ENCODE measurements around the gene SHROOM1.
"Not testable (repeated sequence)": the region's sequence is repeated elsewhere in the genome, so short reads cannot be mapped to it uniquely, and the experiment has no call there.

Gene SHROOM1, protein sequence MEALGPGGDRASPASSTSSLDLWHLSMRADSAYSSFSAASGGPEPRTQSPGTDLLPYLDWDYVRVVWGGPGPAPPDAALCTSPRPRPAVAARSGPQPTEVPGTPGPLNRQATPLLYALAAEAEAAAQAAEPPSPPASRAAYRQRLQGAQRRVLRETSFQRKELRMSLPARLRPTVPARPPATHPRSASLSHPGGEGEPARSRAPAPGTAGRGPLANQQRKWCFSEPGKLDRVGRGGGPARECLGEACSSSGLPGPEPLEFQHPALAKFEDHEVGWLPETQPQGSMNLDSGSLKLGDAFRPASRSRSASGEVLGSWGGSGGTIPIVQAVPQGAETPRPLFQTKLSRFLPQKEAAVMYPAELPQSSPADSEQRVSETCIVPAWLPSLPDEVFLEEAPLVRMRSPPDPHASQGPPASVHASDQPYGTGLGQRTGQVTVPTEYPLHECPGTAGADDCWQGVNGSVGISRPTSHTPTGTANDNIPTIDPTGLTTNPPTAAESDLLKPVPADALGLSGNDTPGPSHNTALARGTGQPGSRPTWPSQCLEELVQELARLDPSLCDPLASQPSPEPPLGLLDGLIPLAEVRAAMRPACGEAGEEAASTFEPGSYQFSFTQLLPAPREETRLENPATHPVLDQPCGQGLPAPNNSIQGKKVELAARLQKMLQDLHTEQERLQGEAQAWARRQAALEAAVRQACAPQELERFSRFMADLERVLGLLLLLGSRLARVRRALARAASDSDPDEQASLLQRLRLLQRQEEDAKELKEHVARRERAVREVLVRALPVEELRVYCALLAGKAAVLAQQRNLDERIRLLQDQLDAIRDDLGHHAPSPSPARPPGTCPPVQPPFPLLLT

DNA sequence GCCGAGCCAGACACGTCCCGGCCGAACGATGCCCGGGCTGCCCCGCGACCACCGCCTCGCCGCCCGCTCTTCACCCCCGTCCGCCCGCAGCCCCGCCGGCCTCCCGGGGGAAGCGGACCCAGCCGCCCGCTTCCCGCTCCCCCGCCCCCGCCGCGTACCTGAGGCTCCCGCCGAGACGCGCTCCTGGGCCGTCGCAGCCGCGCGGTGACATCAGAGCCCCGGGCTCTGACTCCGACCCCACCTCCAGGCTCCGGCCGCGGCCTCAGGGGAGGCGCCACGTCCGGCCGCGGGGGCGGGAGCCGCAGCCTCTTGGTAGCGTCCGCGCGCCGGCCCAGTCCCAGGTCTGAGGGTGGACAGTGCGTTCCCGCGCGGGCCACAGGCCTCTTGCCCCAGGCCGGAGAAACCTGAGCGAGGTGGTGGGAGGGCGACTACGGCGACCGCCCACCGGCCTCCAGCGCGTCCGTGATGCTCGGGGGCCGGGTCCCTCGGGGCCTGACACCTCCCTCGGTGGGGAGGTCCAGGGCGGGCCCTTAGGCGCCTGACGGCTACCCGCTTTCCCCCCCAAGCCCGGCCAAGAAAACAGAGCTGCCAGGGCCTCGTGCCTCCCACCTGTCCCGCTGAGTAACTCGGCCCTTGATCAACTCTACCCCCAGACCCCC lies at the start of gene SHROOM1:
SHROOM1 (minus strand) TSS at position 212 of the 659 bp plus-strand sequence. CDS start 4,507 bp downstream, outside the sequence.
- DNase-seq = no peak

DNA sequence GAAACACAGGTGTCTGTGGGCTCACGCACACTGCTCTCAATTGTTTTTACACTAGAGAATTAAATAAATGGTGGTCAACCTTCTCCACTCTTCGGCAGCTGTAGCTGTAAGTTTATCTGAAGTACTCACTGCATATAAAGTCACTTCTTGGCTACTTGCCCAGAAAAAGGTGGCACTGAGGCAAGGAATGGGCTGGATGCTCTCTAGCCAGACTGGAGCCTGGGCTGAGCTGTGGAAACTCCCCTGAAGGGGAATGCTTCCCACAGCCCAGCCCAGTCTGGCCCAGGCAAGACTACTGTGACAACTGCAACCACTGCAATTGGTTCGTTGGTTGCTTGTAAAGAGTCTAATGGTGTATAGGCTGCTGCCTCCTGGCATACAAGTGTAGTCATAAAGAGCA lies 47.5 kb upstream of the SHROOM1 start:
- DNase-seq = no peak

DNA sequence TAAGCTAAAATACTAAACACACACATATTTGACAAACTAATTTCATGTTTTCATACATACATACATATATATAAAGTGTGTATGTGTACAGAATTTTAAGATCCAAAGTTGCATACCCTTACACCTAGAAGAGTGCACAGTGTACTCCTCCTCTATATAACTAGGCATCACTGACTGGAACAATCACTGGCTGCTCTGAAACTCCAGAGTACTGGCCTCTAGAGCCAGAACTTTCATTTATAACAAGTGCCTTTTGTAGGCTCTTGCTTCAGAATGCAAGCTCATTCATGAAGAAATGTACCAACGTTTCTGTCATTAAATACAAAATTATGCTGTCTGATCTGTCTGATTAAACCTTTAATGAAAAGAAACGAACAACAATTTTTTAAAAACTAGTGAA lies 47.0 kb upstream of the SHROOM1 start:
- no peak for DNase-seq

DNA sequence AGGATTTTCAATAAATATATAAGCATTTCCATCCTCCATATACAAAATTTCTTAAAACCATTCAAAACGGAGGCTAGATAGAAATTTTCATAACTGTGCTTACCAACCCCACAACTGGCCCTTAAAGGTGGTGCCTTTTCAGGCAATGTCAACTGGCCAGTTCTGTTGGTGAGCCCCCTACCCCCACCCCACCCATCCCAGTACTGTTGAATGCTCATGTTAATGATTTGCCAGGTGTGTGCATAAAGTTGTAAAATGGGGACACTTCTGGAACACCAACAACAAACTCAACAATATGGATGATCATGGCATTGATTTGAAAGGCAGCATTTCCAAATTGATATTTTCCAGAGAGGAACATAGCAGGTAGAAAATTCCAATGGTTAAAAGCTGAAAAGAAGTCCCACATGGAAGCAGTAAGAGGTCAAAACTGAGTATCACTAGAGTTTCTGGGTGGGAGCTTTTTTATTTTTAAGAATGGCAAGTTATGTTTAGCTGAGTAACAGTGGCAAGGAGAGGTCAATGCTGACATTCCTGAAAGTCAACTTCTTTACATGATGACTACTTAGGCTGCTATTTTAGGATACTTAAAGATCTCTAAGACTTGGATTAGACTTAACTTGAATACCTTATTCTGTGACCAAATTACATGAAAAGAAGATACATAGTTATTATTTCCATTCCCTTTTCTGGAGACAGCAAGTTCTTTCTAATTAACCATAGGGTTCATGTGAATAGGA lies 45.7 kb upstream of the SHROOM1 start:
- DNase-seq = no peak

DNA sequence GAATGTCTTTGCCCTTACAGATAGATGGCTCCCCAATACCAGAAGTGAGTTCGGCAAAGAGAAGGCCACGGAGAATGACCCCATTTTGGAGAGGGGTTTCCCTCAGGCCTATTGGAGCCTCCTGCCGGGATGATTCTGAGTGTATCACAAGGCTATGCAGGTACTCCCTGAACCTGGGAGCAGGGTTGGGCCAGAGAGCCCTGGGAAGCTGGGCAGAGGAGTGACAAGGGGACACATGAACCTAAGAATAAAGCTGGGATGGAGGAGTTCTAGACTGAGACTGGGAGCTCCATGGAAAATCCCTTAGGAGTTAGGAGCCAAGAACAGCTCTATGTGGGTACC lies 43.5 kb upstream of the SHROOM1 start:
- DNase-seq = no peak

DNA sequence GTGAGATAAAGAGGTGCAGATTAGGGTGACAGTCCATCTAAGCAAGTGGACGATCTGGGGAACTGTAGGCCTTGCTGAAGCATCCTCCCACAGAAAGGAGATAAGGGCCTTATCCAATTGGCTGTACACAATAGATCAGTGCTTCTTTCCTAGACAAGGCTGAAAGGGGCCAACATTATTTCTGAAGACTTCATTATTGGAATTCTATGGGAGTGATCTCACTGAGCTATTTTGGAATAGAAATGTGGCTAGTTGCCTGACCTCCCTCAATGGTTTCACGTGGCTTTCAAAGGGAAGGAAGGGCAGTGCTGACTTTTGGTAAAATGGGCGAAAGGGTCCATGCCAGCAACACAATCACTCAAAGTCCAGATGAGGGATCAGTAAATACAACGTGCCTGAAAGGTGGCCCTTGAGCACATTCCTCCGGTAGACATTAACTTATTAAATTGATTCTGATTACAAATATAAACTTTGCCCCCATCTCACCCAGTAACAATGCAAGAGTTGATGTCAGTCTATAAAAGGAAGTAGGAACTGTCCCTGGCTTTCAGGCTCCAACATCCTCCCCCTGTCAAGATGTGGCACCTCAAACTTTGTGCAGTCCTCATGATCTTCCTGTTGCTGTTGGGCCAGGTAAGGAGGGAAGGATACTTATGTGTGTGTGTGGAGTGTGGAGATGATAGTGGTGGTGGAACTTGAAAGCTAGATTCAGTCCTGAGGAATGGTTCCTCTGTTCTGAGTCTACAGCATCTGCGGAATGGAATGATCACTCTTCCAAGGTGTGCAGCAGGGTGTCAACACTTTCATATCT lies 42.9 kb upstream of the SHROOM1 start, which contains the start of gene LEAP2:
LEAP2 (plus strand) TSS at position 550 of the 811 bp plus-strand sequence; CDS start at position 577, 27 bp downstream.
- no peak for DNase-seq

- DNase-seq = no peak
Measured at GRCh38 chr5:132872788-132873118, 42.3 kb upstream of the SHROOM1 start.

DNA sequence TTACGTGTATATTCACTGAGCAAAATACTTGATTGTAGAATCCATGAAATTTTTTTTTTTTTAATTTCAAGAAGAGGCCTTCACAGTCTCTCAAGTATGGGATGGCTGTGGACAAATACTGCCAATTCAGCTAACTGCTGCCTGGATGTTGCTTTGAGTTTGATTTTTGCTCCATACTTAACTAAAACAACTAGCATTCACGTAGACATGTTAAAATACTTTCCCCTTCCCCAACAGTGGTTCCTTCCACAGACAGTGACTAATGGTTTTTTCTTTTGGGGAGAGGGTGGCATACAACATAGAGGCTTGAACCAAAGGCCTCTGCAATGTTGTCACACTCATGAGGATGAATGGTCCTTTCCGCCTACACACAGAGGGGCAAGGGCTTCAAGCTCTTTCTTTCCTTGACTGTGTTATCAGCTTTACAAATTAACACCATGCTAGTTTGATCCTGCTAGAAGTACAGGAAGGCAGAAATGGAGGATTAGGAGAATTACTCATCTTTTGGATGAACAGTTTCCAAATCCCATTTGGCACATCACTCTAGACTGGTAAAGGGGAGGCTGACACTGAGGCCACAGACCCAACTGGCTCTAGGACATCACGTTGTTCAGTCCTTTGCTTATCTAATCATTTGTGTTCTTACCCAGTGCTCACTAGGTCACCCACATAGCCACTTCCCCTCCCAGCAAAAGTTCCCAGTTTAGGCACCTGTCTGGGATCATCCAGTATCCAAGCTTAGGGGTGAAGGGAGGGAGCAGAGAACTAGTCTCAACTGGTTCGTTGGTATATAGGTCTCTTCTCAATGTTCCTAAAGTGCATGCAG lies 41.2 kb upstream of the SHROOM1 start:
- DNase-seq = no peak

DNA sequence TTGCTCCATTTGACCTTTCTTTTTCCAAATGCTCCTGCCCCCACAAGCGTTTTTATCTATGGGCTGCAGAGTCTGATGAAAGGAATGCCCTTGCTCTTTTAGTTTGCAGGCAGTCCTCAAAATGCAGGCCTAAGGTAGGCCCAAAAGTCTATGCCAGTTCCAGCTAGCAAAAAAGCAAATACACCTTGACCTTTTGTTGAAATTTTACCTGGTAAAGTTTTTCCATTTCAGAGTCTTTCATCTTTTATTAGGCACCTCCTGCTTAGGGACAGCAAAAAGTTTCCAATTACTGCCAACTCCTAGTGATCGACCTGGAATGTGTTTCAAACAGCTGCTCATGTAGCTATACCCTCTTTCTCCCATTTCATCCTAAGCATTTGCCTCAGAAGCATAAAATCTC lies 40.4 kb upstream of the SHROOM1 start:
- no peak for DNase-seq

DNA sequence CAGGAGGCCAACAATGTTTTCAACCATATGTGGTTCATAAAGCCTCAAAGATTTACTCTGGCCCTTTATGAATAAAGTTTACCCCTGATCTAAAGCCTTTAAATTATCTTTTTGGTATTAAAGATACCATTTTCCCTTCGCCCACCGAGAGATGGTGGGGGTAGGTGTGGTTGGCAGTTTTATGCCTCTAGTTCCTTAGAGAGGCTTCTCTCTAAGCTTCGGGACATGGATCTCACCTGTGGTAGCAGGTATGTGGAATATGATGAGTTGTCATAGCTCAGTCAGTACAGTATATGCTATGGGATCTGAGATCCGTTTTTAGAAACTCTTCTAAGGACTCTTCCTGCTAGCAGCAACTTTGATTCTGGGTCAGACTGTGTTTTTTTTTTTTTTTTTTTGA lies 38.3 kb upstream of the SHROOM1 start:
- no peak for DNase-seq

DNA sequence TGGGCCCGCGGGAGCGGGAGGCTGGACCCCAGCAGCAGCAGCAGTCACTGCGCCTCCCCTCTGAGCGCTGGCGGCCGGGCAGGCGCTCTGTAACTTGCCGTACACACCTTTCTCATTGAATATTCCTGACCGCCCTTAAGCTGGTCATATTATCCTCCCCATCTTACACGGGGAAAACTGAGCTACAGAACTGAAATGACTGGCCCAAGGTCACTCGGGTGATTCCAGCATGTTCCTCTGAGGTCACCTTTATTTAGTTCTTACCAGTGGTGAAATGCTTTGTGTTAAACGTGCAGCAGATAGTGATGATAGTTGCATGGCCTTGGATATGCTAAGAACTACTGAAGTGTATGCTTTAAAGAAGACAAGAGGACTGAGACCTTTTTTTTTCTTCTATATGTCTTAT lies 36.6 kb upstream of the SHROOM1 start:
- DNase-seq = no peak

GRCh38 chr5:132866342-132867045 lies 36.0 kb upstream of the SHROOM1 start, which contains the start of the genes GDF9 and UQCRQ:
GDF9 (minus strand) TSS chr5:132866469; CDS start chr5:132864533, 1,936 bp downstream.
UQCRQ (plus strand) TSS chr5:132866642; CDS start chr5:132866882, 240 bp downstream.
- peak; percentile 99 for DNase-seq

DNA sequence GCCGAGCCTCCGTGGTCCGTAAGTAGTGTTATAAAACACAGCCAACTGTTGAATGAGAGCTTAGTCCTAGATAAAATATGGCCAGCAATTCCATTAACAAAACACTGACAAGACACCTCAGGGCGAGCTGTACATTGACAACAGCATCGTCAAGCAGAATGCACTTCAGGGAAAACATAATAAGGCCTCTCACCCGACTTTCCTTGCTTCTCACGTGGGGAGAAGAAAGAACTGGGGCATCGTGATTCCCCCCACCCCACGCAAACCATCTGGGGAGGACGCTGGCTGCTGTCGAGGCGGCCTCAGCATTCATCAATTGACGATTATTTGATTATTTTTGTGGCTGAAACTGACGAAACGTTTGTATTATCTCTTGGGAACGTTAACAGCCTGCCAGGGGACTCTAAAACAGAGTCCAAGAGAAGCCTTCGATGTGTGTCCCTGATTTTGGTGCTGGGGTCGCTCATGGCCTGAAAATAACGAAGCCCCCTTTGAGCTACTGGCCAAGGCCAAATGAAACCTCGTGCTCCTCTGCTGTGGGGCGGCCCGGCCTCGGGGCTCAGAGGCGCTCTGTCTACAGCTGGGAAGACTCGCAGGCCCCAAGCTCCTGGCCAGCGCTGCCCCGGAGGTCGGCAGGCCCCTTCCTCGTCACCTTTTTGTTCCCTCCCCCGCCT lies 35.4 kb upstream of the SHROOM1 start:
- DNase-seq = no peak

DNA sequence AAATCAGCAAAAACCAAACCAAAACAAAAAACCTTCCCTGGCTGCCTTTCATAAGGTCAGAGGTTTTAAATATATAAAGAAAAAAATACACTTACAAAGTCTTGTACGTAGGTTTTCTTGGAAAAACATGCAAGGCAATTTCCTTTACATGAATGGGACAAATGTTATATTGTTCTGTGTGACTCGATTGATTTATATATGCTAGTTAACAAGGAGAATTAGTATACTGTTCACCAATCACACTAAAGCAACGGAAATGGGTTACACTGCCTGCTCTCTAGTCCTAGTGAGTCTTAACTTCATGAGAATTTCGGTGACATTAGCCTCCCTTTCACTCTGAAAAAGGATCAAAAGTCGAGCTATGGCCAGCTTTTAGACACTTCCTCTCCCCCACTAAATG lies 30.3 kb upstream of the SHROOM1 start:
- DNase-seq = no peak

DNA sequence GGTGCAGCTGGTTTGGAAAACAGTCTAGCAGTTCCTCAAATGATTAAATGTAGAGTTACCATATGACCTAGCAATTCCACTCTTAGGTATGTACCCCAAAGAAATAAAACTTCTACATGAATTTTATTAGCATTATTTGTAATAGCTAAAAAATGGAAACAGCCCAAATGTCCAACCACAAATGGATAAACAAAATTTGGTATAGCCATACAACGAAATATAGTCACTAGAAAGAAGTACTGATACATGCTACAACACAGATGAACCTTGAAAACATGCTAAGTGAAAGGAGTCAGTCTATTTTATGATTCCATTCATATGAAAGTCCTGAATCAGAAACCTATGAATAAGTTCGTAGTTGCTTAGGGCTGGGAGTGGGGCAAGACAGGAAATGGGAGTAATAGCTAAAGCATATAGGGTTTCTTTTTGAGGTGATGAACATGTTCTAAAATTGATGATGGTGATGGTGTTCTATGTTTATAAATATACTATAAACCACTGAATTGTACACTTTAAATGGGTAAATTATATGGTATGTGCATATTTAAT lies 29.5 kb upstream of the SHROOM1 start:
- no peak for DNase-seq

DNA sequence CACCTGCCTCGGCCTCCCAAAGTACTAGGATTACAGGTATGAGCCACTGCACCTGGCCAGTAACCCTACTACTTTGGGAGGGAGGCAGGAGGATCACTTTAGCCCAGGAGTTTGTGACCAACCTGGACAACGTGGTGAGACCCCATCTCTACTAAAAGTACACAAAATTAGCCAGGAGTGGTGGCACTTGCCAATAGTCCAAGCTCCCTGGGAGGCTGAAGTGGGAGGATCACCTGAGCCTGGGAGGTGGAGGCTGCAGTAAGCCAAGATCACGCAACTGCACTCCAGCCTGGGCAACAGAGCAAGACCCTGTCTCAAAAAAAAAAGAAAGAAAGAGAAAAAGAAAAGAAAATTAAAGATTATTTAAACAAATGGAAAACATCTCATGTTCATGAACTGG lies 25.6 kb upstream of the SHROOM1 start:
- DNase-seq = no peak

DNA sequence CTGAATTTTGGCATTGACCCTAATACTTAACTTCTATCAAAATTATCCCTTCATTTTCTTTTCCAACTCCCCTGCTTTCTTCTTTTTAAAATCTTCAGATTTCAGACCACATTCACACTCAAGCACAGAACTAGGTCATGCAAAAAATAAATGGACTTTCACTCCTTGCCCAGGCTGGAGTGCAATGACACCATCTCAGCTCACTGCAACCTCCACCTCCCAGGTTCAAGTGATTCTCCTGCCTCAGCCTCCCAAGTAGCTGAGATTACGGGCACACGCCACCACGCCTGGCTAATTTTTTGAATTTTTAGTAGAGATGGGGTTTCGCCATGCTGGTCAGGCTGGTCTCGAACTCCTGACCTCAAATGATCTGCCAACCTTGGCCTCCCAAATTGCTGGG lies 24.5 kb upstream of the SHROOM1 start:
- DNase-seq = not testable (repeated sequence)

GRCh38 chr5:132854301-132854700 lies 23.9 kb upstream of the SHROOM1 start:
- DNase-seq = no peak

- peak; percentile 15 for DNase-seq
Measured at GRCh38 chr5:132853790-132854189, 23.3 kb upstream of the SHROOM1 start.

All from MV-4-11 (cell line).